GM19239 (cell line): ENCODE measurements around the gene MAPKAPK5.
"Not testable (repeated sequence)": the region's sequence is repeated elsewhere in the genome, so short reads cannot be mapped to it uniquely, and the experiment has no call there.

Experiments used
- DNase-seq: peaks from one replicate; pipeline ENCODE4 v3.0.0; 2011; ENCODE audit warnings: low spot score; ENCODE audit not compliant: insufficient read length
- FAIRE-seq: peaks from 2 replicates; lab custom pipeline; 2011; peaks lifted over from hg19 to GRCh38; lab: Jason Lieb, UNC

MAPKAPK5 gene

DNA sequence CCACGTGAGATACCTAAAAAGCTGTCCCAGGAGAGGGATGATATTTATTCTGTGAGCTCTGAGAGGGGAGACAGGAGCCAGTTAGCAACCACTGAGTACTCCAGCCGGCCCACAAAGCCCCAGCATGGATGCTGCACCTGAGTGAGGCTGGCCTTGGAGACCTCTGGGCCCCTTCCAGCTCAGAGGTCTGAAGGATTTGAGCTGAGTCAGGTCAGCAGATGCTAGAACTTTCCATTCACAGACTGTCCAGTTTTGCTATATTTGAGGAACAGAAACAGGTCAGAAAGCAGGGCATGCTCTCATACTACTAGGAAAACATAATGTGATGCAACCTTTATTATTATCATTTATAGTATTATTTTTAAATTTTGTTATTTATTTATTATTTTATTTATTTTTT is 15.0 kb upstream of the MAPKAPK5 start:
- DNase-seq (no peak), FAIRE-seq (no peak)

- FAIRE-seq: no peak
Measured at GRCh38 chr12:111827907-111828306, 14.1 kb upstream of the MAPKAPK5 start.

GRCh38 chr12:111828338-111828979 is 13.6 kb upstream of the MAPKAPK5 start:
- FAIRE-seq (no peak), DNase-seq (no peak)

More at GRCh38 chr12:111827907-111828306, 14.1 kb upstream of the MAPKAPK5 start:
- no peak for DNase-seq

- not testable (repeated sequence) for FAIRE-seq
Measured at GRCh38 chr12:111829635-111830034, 12.4 kb upstream of the MAPKAPK5 start.

DNA sequence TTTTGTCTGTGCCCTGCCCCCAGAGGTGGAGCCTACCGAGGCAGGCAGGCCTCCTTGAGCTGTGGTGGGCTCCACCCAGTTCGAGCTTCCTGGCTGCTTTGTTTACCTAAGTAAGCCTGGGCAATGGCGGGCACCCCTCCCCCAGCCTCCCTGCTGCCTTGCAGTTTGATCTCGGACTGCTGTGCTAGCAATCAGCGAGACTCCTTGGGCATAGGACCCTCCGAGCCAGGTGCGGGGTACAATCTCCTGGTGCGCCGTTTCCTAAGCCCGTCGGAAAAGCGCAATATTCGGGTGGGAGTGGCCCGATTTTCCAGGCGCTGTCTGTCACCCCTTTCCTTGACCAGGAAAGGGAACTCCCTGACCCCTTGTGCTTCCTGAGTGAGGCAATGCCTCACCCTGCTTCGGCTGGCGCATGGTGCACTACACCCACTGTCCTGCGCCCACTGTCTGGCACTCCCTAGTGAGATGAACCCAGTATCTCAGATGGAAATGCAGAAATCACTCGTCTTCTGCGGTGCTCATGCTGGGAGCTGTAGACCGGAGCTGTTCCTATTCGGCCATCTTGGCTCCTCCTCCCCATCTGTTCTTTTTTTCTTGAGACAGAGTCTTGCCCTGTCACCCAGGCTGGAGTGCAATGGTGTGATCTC is 7.2 kb upstream of the MAPKAPK5 start:
- DNase-seq, FAIRE-seq: not testable (repeated sequence)

More at GRCh38 chr12:111829635-111830034, 12.4 kb upstream of the MAPKAPK5 start:
- DNase-seq: not testable (repeated sequence)

DNA sequence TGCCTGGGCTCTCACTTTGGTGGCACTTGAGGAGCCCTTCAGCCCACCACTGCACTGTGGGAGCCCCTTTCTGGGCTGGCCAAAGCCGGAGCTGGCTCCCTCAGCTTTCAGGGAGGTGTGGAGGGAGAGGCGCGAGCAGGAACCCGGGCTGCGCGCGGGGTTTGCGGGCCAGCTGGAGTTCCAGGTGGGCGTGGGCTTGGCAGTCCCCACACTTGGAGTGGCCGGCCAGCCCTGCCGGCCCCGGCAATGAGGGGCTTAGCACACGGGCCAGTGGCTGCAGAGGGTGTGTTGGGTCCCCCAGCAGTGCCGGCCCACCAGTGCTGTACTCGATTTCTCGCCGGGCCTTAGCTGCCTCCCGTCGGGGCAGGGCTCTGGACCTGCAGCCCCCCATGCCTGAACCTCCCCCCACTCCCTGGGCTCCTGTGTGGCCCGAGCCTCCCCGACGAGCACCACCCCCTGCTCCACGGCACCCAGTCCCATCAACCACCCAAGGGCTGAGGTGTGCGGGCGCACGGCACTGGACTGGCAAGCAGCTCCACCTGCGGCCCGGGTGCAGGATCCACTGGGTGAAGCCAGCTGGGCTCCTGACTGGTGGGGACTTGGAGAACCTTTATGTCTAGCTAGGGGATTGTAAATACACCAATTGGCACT is 6.4 kb upstream of the MAPKAPK5 start:
- FAIRE-seq: not testable (repeated sequence)

DNA sequence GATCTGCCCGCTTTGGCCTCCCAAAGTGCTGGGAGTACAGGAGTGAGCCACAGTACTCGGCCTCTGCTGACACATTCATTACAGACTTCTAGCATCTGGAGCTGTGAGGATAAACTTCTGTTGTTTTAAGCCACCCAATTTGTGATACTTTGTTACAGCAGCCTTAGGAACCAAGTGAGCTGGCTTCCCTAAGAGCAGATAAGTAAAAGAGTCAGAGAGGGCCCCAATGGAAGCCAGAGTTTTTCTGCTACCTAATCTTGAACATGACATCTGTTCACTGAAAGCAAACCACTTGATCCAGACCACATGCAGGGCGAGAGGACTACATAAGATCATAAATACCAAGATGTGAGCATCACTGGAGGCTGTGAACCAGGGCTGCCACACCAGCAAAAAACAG is 3.7 kb upstream of the MAPKAPK5 start:
- no peak for DNase-seq
- FAIRE-seq: no peak

More for the DNA sequence above, 6.4 kb upstream of the MAPKAPK5 start:
- DNase-seq: not testable (repeated sequence)

GRCh38 chr12:111840807-111841206 is 1.2 kb upstream of the MAPKAPK5 start:
- DNase-seq (no peak), FAIRE-seq (no peak)

DNA sequence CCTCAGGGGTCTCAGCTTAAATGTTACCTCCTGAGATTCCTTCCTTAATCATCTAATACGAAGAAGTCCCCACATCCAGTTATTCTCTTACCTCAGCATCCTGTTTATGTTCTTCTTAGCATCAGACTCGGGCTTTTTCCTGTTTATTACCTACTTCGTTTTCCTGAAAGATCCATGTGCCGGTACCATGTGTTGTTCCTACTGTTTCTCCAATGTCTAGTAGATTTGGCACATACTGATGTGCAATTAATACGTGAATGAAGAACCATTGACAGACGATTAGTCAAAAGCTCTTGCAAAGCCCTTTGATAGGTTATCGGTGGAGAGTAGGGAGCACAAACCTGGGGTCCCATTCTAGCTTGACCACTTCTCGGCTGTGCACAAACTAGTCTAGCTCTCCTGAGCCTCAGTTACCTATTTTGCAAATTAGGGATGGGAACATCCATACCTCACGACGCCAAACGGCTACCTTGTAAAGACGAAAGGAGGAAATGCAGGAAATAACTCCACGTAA is 735 bp upstream of the MAPKAPK5 start:
- peak; percentile 23 for DNase-seq

DNA sequence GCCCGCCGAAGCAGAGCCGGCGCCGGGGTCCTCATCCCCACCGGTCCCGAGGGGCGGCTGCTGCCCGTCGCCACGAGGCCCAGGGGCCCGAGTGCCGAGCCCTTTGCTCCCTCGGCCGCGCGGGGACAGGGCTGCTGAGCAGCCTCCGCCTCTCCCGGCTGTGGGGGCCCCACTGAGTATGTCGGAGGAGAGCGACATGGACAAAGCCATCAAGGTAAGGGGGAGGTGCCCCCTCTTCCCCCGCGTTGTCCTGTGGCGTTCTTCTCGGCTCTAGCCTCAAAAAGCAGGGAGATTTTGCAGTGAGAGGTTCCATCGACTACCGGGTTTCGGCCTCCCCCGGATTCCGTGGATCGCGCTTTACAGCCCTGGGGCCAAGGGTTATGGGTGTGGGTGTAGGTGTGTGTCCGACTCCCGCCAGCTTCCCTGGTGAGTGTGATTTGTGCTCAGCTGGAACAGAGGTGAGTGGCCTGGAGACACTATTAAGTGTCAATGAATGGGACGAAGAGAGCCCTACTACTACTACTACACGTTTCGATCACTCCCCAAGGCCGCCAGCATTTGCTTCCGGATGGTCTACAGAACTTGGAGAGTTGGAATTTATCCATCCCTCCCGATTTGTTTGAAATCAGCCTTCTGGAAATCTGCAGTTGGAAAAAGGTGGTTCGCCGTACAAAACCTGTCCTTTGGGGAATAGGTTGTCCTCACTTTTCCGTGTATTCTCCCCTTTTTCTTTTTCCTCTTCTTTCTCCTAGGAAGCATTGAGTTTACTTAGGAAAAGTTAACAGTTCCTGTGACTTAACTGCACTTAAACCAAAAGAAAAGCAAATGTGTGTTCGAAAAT is 748 bp downstream of the MAPKAPK5 start:
- FAIRE-seq: no peak
- peak; percentile 17 for DNase-seq

More for the DNA sequence above, 735 bp upstream of the MAPKAPK5 start:
- no peak for FAIRE-seq

DNA sequence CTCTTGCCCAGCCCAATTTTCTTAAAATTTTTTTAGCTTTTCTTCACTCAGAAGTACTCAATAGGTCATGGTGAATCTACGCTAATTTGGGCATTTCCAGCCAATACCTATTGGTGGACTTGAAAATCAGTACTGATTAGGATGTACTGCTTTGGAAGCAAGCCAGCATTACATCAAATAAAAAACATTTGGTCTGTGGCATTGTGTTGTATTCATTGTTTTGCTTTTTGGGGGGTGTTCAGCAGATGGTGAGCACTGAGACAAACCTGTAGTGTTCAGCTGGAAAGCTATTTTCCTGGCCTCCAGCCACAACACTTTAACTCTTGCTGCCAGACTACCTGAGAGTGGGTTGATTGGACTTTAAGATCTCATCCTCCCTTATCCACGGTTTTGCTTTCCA is 4.0 kb downstream of the MAPKAPK5 start:
- no peak for DNase-seq
- FAIRE-seq: no peak

DNA sequence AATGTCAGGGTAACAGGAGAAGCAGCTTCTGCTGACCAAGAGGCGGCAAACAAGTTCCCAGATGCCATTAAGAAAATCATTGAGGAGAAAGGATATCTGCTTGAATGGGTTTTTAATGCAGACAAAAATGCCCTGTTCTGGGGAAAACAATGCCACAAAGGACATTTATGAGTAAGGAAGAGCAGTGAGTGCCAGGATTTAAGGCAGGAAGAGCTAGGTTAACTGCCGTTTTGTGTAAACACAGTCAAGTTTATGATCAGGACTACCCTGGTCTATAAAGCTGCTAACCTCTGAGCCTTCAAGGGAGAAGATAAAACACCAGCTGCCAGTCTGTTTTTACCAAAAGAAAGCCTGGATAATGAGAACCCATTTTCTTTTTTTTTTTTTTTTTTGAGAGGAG is 8.5 kb downstream of the MAPKAPK5 start:
- FAIRE-seq (no peak), DNase-seq (no peak)

GRCh38 chr12:111858186-111858585 is 16.2 kb downstream of the MAPKAPK5 start:
- FAIRE-seq (no peak), DNase-seq (no peak)

- FAIRE-seq (no peak), DNase-seq (no peak)
Measured at GRCh38 chr12:111858778-111859177, 16.8 kb downstream of the MAPKAPK5 start.

DNA sequence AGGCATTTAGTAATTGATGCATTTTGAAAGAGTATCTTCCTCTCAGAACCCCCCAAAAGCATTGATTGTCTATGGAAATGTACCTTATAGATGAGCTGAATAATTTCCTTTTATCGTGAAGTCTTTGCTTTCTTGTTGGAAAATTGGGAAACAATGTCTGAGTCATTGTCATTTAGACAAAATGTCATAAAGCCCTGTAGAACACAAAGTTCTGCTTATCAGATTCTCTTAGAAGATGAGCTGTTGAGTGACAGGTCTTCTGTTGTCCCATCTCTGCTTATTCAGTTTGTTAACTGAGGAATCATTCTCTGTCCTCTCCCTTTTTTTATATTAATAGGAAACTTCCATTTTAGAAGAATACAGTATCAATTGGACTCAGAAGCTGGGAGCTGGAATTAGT is 22.9 kb downstream of the MAPKAPK5 start:
- FAIRE-seq: no peak
- DNase-seq: no peak

DNA sequence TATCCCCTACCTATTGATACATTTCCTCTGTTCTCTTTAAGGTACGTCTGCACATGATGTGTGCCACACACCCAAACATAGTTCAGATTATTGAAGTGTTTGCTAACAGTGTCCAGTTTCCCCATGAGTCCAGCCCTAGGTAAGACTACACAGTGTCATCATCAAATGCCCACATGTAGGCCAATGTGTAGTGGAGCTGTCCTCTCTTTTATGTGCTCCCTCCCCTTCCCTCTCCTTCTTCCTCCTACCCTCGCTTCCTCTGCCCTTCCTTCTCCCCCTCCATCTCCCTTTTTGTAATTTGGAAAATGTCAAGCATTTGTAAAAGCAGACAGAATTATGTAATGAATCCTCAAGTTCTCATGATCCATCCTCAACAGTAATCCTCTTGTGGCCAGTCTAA is 25.5 kb downstream of the MAPKAPK5 start:
- FAIRE-seq (no peak), DNase-seq (no peak)

- FAIRE-seq (no peak), DNase-seq (no peak)
Measured at GRCh38 chr12:111868676-111869588, 26.9 kb downstream of the MAPKAPK5 start.

- no peak for FAIRE-seq
- DNase-seq: no peak
Measured at GRCh38 chr12:111869671-111870070, 27.6 kb downstream of the MAPKAPK5 start.

GRCh38 chr12:111870216-111870615 is 28.2 kb downstream of the MAPKAPK5 start:
- DNase-seq (no peak), FAIRE-seq (no peak)
